WTC11 (cell line): Measurements from ENCODE around the gene MRPL19. TPM values are rescaled to one million over a fixed set of nuclear protein-coding genes. Genes with fewer than 3 reads are reported as not detected.

Source experiments
- ATAC-seq: fragments of 200-7000 bp; cut with Tn5 transposase; 2 replicates; pipeline ENCODE4 v1.10.0; 2021; ENCODE audit warnings: mild to moderate bottlenecking, moderate library complexity
- CTCF ChIA-PET: fragments of 300-600 bp; sonication (Branson Sonifier 250); formaldehyde crosslinking; loops from one replicate; lab custom pipeline; 2021; ENCODE audit warnings: antibody characterized with exemption; lab: Charles Lee
- POLR2A ChIA-PET: fragments of 350-600 bp; sonication (Branson Sonifier 250); formaldehyde crosslinking; loops from one replicate; lab custom pipeline; 2021; ENCODE audit warnings: antibody characterized with exemption; lab: Charles Lee
- DNase-seq: peaks from one replicate; pipeline ENCODE4 v3.0.0; 2021; ENCODE audit warnings: low spot score
- H3K27ac Mint-ChIP-seq: 2 replicates; pipeline ENCODE4 v1.8.0; 2021; ENCODE audit warnings: mixed read lengths
- H3K27me3 Mint-ChIP-seq: 2 replicates; pipeline ENCODE4 v1.8.0; 2021; ENCODE audit warnings: low read depth, mild to moderate bottlenecking, moderate library complexity, mixed read lengths
- H3K36me3 Mint-ChIP-seq: 2 replicates; pipeline ENCODE4 v1.8.0; 2021; ENCODE audit warnings: mixed read lengths
- H3K4me1 Mint-ChIP-seq: 2 replicates; pipeline ENCODE4 v1.8.0; 2022; ENCODE audit warnings: mixed read lengths
- H3K4me3 Mint-ChIP-seq: 2 replicates; pipeline ENCODE4 v1.8.0; 2021; ENCODE audit warnings: mild to moderate bottlenecking, moderate library complexity, mixed read lengths
- H3K9me3 Mint-ChIP-seq: 2 replicates; pipeline ENCODE4 v1.8.0; 2021; ENCODE audit warnings: mixed read lengths
- ATF6 ChIP-seq: sonication (generic); formaldehyde crosslinking; IDR thresholded peaks from 2 replicates; pipeline ENCODE4 v1.8.1; 2023; ENCODE audit warnings: mild to moderate bottlenecking, missing genetic modification reagents
- CREM ChIP-seq: sonication (generic); formaldehyde crosslinking; IDR thresholded peaks from 2 replicates; pipeline ENCODE4 v1.8.1; 2022; ENCODE audit warnings: mild to moderate bottlenecking, missing genetic modification reagents, moderate library complexity
- E2F1 ChIP-seq: sonication (generic); formaldehyde crosslinking; IDR thresholded peaks from 2 replicates; pipeline ENCODE4 v1.8.0; 2022; ENCODE audit warnings: mild to moderate bottlenecking, missing genetic modification reagents
- FOXK1 ChIP-seq: sonication (generic); formaldehyde crosslinking; IDR thresholded peaks from 2 replicates; pipeline ENCODE4 v1.8.0; 2022; ENCODE audit warnings: mild to moderate bottlenecking, moderate library complexity, missing genetic modification reagents
- FOXP1 ChIP-seq: sonication (generic); formaldehyde crosslinking; IDR thresholded peaks from 2 replicates; pipeline ENCODE4 v1.8.0; 2022; ENCODE audit warnings: missing genetic modification reagents, mild to moderate bottlenecking, moderate library complexity, borderline replicate concordance
- IRF1 ChIP-seq: sonication (generic); formaldehyde crosslinking; IDR thresholded peaks from 2 replicates; pipeline ENCODE4 v1.8.0; 2023; ENCODE audit warnings: missing genetic modification reagents
- NFE2L1 ChIP-seq: sonication (generic); formaldehyde crosslinking; IDR thresholded peaks from 2 replicates; pipeline ENCODE4 v1.8.1; 2023; ENCODE audit warnings: missing genetic modification reagents
- RORB ChIP-seq: fragments of 250-450 bp; sonication (Bioruptor Pico); IDR thresholded peaks from 2 replicates; pipeline ENCODE4 v1.9.0; 2021; ENCODE audit warnings: mild to moderate bottlenecking
- SMAD4 ChIP-seq: sonication (generic); formaldehyde crosslinking; IDR thresholded peaks from 2 replicates; pipeline ENCODE4 v1.8.0; 2022; ENCODE audit warnings: mild to moderate bottlenecking, missing genetic modification reagents
- SOX15 ChIP-seq: fragments of 250-450 bp; sonication (Bioruptor Pico); IDR thresholded peaks from 2 replicates; pipeline ENCODE4 v1.9.0; 2021; ENCODE audit warnings: mild to moderate bottlenecking
- USF2 ChIP-seq: sonication (generic); formaldehyde crosslinking; IDR thresholded peaks from 2 replicates; pipeline ENCODE4 v1.8.1; 2023; ENCODE audit warnings: mild to moderate bottlenecking, missing genetic modification reagents, moderate library complexity
- ZMAT4 ChIP-seq: fragments of 250-450 bp; sonication (Bioruptor Pico); IDR thresholded peaks from 2 replicates; pipeline ENCODE4 v1.9.0; 2021; ENCODE audit warnings: mild to moderate bottlenecking
- ZNF121 ChIP-seq: sonication (generic); formaldehyde crosslinking; IDR thresholded peaks from 2 replicates; pipeline ENCODE4 v1.8.0; 2023; ENCODE audit warnings: missing genetic modification reagents
- ZNF232 ChIP-seq: sonication (generic); formaldehyde crosslinking; IDR thresholded peaks from 2 replicates; pipeline ENCODE4 v1.8.0; 2022; ENCODE audit warnings: mild to moderate bottlenecking, missing genetic modification reagents
- ZNF416 ChIP-seq: fragments of 250-450 bp; sonication (Bioruptor Pico); IDR thresholded peaks from 2 replicates; pipeline ENCODE4 v1.9.0; 2021; ENCODE audit warnings: mild to moderate bottlenecking, inconsistent platforms
- ZNF423 ChIP-seq: fragments of 250-450 bp; sonication (Bioruptor Pico); IDR thresholded peaks from 2 replicates; pipeline ENCODE4 v2.1.2; 2022; ENCODE audit warnings: mild to moderate bottlenecking, moderate library complexity
- ZNF532 ChIP-seq: fragments of 250-450 bp; sonication (Bioruptor Pico); IDR thresholded peaks from 2 replicates; pipeline ENCODE4 v1.9.0; 2021; ENCODE audit warnings: mild to moderate bottlenecking, borderline replicate concordance
- total RNA-seq: library from RNA; stranded (reverse); gene quantifications from 3 replicates; pipeline ENCODE4 v1.2.3, GENCODE V29; 2021

MRPL19 gene
- total RNA-seq, 1 experiment from 2014 or later, result 65.8 TPM

- no peak overlapping the region for H3K27ac Mint-ChIP-seq
- H3K36me3 Mint-ChIP-seq, result peaks cover 29% of the 10 kb centered on the region
- H3K27me3 Mint-ChIP-seq, result no peaks in the 10 kb centered on the region
- ATAC-seq, result no peak
- ChIA-PET POLR2A (no interaction called here), CTCF (interaction anchor here (1.3 kb wide), 1 partner anchor 8 kb away, joined by 5 read pairs; no protein-coding TSS in a partner anchor)
- no peaks in the 10 kb centered on the region for H3K4me1 Mint-ChIP-seq
- H3K4me3 Mint-ChIP-seq, result no peak overlapping the region
- TF ChIP-seq ZNF416 (CRISPR knock-in tag) (no peak), USF2 (no peak), NFE2L1 (no peak)
- no peaks in the 10 kb centered on the region for H3K9me3 Mint-ChIP-seq
- no peak for DNase-seq
Measured at GRCh38 chr2:75675908-75676307, 29.3 kb downstream of the MRPL19 start.

GRCh38 chr2:75676464-75676863 lies 29.9 kb downstream of the MRPL19 start:
- TF ChIP-seq ATF6 (CRISPR knock-in tag) (no peak), ZNF121 (CRISPR knock-in tag) (no peak), CREM (no peak), ZNF532 (no peak), SMAD4 (CRISPR knock-in tag) (no peak), ZNF423 (CRISPR knock-in tag) (no peak), RORB (CRISPR knock-in tag) (no peak), FOXP1 (CRISPR knock-in tag) (no peak), SOX15 (CRISPR knock-in tag) (no peak), E2F1 (CRISPR knock-in tag) (no peak), FOXK1 (CRISPR knock-in tag) (no peak), ZNF232 (CRISPR knock-in tag) (no peak), ZMAT4 (CRISPR knock-in tag) (no peak), IRF1 (CRISPR knock-in tag) (no peak)
- no peak for ATAC-seq
- CTCF ChIA-PET, result interaction anchor here (0.5 to 3.2 kb wide), 16 partner anchors 8 to 1673 kb away, joined by 3 to 33 read pairs (median 4); partner anchors contain the start of genes GCFC2 and MRPL19

More at GRCh38 chr2:75676464-75676863, 29.9 kb downstream of the MRPL19 start:
- no peaks in the 10 kb centered on the region for H3K27me3 Mint-ChIP-seq
- no peak overlapping the region for H3K27ac Mint-ChIP-seq
- H3K4me3 Mint-ChIP-seq, result no peak overlapping the region
- no peaks in the 10 kb centered on the region for H3K4me1 Mint-ChIP-seq
- POLR2A ChIA-PET, result no interaction called here
- peaks cover 27% of the 10 kb centered on the region for H3K36me3 Mint-ChIP-seq
- no peaks in the 10 kb centered on the region for H3K9me3 Mint-ChIP-seq
- DNase-seq, result no peak
